SK-N-SH treated with all-trans-retinoic acid at 6 μM for 48 hours (cell line): Measurements from ENCODE around the gene IFNB1.

Experiments
- BACH2 ChIP-seq: fragments of 250-450 bp; sonication (Bioruptor Pico); IDR thresholded peaks from 2 replicates; pipeline ENCODE4 v1.9.0; 2021; ENCODE audit warnings: mild to moderate bottlenecking, borderline replicate concordance
- CSDC2 ChIP-seq: fragments of 250-450 bp; sonication (Bioruptor Pico); IDR thresholded peaks from 2 replicates; pipeline ENCODE4 v1.5.0; 2020; ENCODE audit warnings: mild to moderate bottlenecking, moderate library complexity
- ESRRG ChIP-seq: fragments of 250-450 bp; sonication (Bioruptor Pico); IDR thresholded peaks from 2 replicates; pipeline ENCODE4 v1.6.1; 2021; ENCODE audit warnings: mild to moderate bottlenecking
- GLIS3 ChIP-seq: fragments of 250-450 bp; sonication (Bioruptor Pico); IDR thresholded peaks from 2 replicates; pipeline ENCODE4 v1.5.0; 2020; ENCODE audit warnings: mild to moderate bottlenecking, moderate library complexity
- ISL1 ChIP-seq: fragments of 250-450 bp; sonication (Bioruptor Pico); IDR thresholded peaks from 2 replicates; pipeline ENCODE4 v2.1.2; 2022; ENCODE audit warnings: mild to moderate bottlenecking, moderate library complexity
- PATZ1 ChIP-seq: fragments of 250-450 bp; sonication (Bioruptor Pico); IDR thresholded peaks from 2 replicates; pipeline ENCODE4 v1.8.0; 2020; ENCODE audit warnings: mild to moderate bottlenecking, moderate library complexity, borderline replicate concordance
- POU6F1 ChIP-seq: fragments of 250-450 bp; sonication (Bioruptor Pico); IDR thresholded peaks from 2 replicates; pipeline ENCODE4 v1.8.0; 2021; ENCODE audit warnings: low read depth, mild to moderate bottlenecking, moderate library complexity, borderline replicate concordance
- SNAI2 ChIP-seq: fragments of 250-450 bp; sonication (Bioruptor Pico); IDR thresholded peaks from 2 replicates; pipeline ENCODE4 v1.5.0; 2020; ENCODE audit warnings: mild to moderate bottlenecking, moderate library complexity
- ZC3H10 ChIP-seq: fragments of 250-450 bp; sonication (Bioruptor Pico); IDR thresholded peaks from 2 replicates; pipeline ENCODE4 v1.5.1; 2021; ENCODE audit warnings: mild to moderate bottlenecking, moderate library complexity
- ZFP3 ChIP-seq: fragments of 250-450 bp; sonication (Bioruptor Pico); IDR thresholded peaks from 2 replicates; pipeline ENCODE4 v1.5.0; 2020; ENCODE audit warnings: mild to moderate bottlenecking, moderate library complexity
- ZFP30 ChIP-seq: fragments of 450-650 bp; formaldehyde crosslinking; IDR thresholded peaks from 2 replicates; pipeline ENCODE4 v1.5.0; 2022; ENCODE audit warnings: mild to moderate bottlenecking, moderate library complexity
- ZNF565 ChIP-seq: fragments of 450-650 bp; formaldehyde crosslinking; conservative IDR thresholded peaks from 2 replicates; pipeline ENCODE4 v1.5.0; 2020; ENCODE audit warnings: low read depth, mild to moderate bottlenecking, moderate library complexity
- ZNF8 ChIP-seq: fragments of 450-650 bp; formaldehyde crosslinking; IDR thresholded peaks from 2 replicates; pipeline ENCODE4 v1.5.0; 2020; ENCODE audit warnings: mild to moderate bottlenecking, moderate library complexity
- TF ChIP-seq, protein P1 (sequence below): fragments of 250-450 bp; sonication (Bioruptor Pico); IDR thresholded peaks from 2 replicates; pipeline ENCODE4 v1.5.0; 2020; ENCODE audit warnings: mild to moderate bottlenecking, moderate library complexity

DNA sequence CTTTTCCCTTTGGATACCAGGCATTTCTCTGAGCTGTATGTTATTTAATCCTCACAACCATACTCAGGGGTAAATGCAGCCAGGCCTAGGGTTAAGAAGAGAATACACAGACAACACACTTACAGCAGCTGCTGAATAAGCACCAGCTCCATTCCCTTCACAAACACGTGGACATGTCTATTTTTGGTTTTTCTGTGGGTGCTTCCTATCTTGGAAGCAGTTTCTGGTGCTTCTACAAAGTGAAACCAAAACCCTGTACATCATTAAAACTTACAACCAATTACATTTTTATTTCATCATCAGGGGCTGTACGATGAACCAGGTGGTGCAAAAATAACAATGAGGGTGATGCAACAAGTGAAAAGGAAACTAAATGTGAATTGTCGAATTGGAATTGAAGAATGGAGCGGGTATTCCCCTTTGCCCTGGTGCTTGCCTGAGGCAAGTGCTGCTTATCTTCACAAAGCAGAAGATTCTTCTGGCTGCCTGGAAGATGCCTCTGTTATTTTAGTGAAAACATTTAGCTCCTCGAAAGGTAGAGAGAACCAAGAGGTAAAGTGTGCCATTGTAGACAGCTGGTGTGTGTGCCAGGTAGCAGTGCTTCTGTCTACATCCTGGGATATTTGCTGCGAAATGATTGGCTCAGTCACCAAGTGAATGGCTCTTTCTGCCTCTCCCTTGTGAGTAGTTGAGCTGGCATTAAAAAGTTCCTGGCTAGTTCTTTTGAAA, 18.6 kb upstream of the IFNB1 start:
- TF ChIP-seq PATZ1, result no peak
- TF ChIP-seq, protein P1, sequence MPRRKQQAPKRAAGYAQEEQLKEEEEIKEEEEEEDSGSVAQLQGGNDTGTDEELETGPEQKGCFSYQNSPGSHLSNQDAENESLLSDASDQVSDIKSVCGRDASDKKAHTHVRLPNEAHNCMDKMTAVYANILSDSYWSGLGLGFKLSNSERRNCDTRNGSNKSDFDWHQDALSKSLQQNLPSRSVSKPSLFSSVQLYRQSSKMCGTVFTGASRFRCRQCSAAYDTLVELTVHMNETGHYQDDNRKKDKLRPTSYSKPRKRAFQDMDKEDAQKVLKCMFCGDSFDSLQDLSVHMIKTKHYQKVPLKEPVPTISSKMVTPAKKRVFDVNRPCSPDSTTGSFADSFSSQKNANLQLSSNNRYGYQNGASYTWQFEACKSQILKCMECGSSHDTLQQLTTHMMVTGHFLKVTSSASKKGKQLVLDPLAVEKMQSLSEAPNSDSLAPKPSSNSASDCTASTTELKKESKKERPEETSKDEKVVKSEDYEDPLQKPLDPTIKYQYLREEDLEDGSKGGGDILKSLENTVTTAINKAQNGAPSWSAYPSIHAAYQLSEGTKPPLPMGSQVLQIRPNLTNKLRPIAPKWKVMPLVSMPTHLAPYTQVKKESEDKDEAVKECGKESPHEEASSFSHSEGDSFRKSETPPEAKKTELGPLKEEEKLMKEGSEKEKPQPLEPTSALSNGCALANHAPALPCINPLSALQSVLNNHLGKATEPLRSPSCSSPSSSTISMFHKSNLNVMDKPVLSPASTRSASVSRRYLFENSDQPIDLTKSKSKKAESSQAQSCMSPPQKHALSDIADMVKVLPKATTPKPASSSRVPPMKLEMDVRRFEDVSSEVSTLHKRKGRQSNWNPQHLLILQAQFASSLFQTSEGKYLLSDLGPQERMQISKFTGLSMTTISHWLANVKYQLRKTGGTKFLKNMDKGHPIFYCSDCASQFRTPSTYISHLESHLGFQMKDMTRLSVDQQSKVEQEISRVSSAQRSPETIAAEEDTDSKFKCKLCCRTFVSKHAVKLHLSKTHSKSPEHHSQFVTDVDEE (CRISPR knock-in tag), result no peak
- no peak for TF ChIP-seq ZFP3 (CRISPR knock-in tag)
- TF ChIP-seq ZFP30, result no peak
- no peak for TF ChIP-seq BACH2 (CRISPR knock-in tag)
- no peak for TF ChIP-seq CSDC2 (CRISPR knock-in tag)
- no peak for TF ChIP-seq ZC3H10 (CRISPR knock-in tag)
- TF ChIP-seq ESRRG (CRISPR knock-in tag), result no peak
- no peak for TF ChIP-seq ISL1 (CRISPR knock-in tag)
- no peak for TF ChIP-seq POU6F1 (CRISPR knock-in tag)
- no peak for TF ChIP-seq ZNF565 (CRISPR knock-in tag)
- TF ChIP-seq ZNF8 (CRISPR knock-in tag), result no peak
- no peak for TF ChIP-seq GLIS3 (CRISPR knock-in tag)
- TF ChIP-seq SNAI2 (CRISPR knock-in tag), result no peak
